Measurements from ENCODE around the gene GJA10. TPM values are rescaled to one million over a fixed set of nuclear protein-coding genes. Genes with fewer than 3 reads are reported as not detected.
A peak's percentile ranks its signal among the peaks of the same experiment; 100 is the strongest.

GJA10 gene
- total RNA-seq, 1 experiment from 2014 or later = not detected

GRCh38 chr6:89927791-89928550, 33.7 kb downstream of the GJA10 start:
- H3K79me2 ChIP-seq (ENCODE audit: low read length) = no peaks in the 10 kb centered on the region
- CTCF ChIA-PET = interaction anchor here (0.8 kb wide), 1 partner anchor 12 kb away, joined by 3 read pairs; no protein-coding TSS in a partner anchor
- ATAC-seq = peak; percentile 73; the same call in 1 of the 2 replicates
- H3K4me2 ChIP-seq (ENCODE audit: low read length) = peak overlapping the region; percentile 35; the same call in 1 of the 2 replicates
- H3K9ac ChIP-seq (ENCODE audit: low read length) = no peak overlapping the region
- H3K27ac ChIP-seq (ENCODE audit: low read length) = peak overlapping the region; percentile 40
- intact Hi-C loops (cut with micrococcal nuclease) = no loop called here
- POLR2A ChIA-PET (ENCODE audit: unreplicated experiment) = no interaction called here
- no peak overlapping the region for H2AFZ ChIP-seq (ENCODE audit: low read length)
- no TSS peak for BruUV-seq (replicated peaks)
- no peak for TF ChIP-seq EZH2phosphoT487 (IDR thresholded peaks at IDR 0.05; ENCODE audit: borderline replicate concordance, low read length)
- TF ChIP-seq CTCF (conservative IDR thresholded peaks at IDR 0.05; ENCODE audit: low read depth, low read length) = no peak
- TF ChIP-seq EZH2 (IDR thresholded peaks at IDR 0.05; ENCODE audit: low read length, unreplicated experiment) = no peak
- DNase-seq = peak; percentile 44
- no peaks in the 10 kb centered on the region for H3K9me2 ChIP-seq (replicated peaks; ENCODE audit: low read length)
- no peaks in the 10 kb centered on the region for H4K20me1 ChIP-seq (ENCODE audit: low read length)
- no peak overlapping the region for H3K4me3 ChIP-seq (ENCODE audit: low read length)
- H3K4me1 ChIP-seq (ENCODE audit: insufficient read depth, low read length) = peaks cover 35% of the 10 kb centered on the region
- H3K36me3 ChIP-seq (ENCODE audit: low read depth, low read length) = no peaks in the 10 kb centered on the region
- H3F3A ChIP-seq (ENCODE audit: low read length, unreplicated experiment) = no peaks in the 10 kb centered on the region
- H3K9me3 ChIP-seq (ENCODE audit: low read length) = no peaks in the 10 kb centered on the region
- no peaks in the 10 kb centered on the region for H3K27me3 ChIP-seq (ENCODE audit: low read length)

GRCh38 chr6:89928604-89929003, 34.3 kb downstream of the GJA10 start:
- no peaks in the 10 kb centered on the region for H3K9me2 ChIP-seq (replicated peaks; ENCODE audit: low read length)
- H3K27ac ChIP-seq (ENCODE audit: low read length) = peak overlapping the region; percentile 40
- POLR2A ChIA-PET (ENCODE audit: unreplicated experiment) = no interaction called here
- ATAC-seq (peak; percentile 63), DNase-seq (peak; percentile 53)
- H3K9me3 ChIP-seq (ENCODE audit: low read length) = no peaks in the 10 kb centered on the region
- H3K4me1 ChIP-seq (ENCODE audit: insufficient read depth, low read length) = peaks cover 35% of the 10 kb centered on the region
- peak overlapping the region; percentile 35; the same call in 1 of the 2 replicates for H3K4me2 ChIP-seq (ENCODE audit: low read length)
- intact Hi-C loops (cut with micrococcal nuclease) = no loop called here
- H2AFZ ChIP-seq (ENCODE audit: low read length) = no peak overlapping the region
- TF ChIP-seq EZH2phosphoT487 (IDR thresholded peaks at IDR 0.05; ENCODE audit: borderline replicate concordance, low read length) (no peak), EZH2 (IDR thresholded peaks at IDR 0.05; ENCODE audit: low read length, unreplicated experiment) (no peak), CTCF (conservative IDR thresholded peaks at IDR 0.05; ENCODE audit: low read depth, low read length) (no peak)
- no peaks in the 10 kb centered on the region for H3F3A ChIP-seq (ENCODE audit: low read length, unreplicated experiment)
- no peaks in the 10 kb centered on the region for H3K36me3 ChIP-seq (ENCODE audit: low read depth, low read length)
- BruUV-seq (replicated peaks) = no TSS peak
- no peak overlapping the region for H3K9ac ChIP-seq (ENCODE audit: low read length)
- CTCF ChIA-PET = no interaction called here
- H3K27me3 ChIP-seq (ENCODE audit: low read length) = no peaks in the 10 kb centered on the region
- H3K4me3 ChIP-seq (ENCODE audit: low read length) = no peak overlapping the region
- H4K20me1 ChIP-seq (ENCODE audit: low read length) = no peaks in the 10 kb centered on the region
- no peaks in the 10 kb centered on the region for H3K79me2 ChIP-seq (ENCODE audit: low read length)

GRCh38 chr6:89930789-89931188, 36.5 kb downstream of the GJA10 start:
- CTCF ChIA-PET = no interaction called here
- H3K79me2 ChIP-seq (ENCODE audit: low read length) = no peaks in the 10 kb centered on the region
- H3K27me3 ChIP-seq (ENCODE audit: low read length) = no peaks in the 10 kb centered on the region
- H3F3A ChIP-seq (ENCODE audit: low read length, unreplicated experiment) = no peaks in the 10 kb centered on the region
- no TSS peak for BruUV-seq (replicated peaks)
- H3K27ac ChIP-seq (ENCODE audit: low read length) = no peak overlapping the region
- no peaks in the 10 kb centered on the region for H3K9me3 ChIP-seq (ENCODE audit: low read length)
- ATAC-seq = no peak
- POLR2A ChIA-PET (ENCODE audit: unreplicated experiment) = no interaction called here
- H3K9ac ChIP-seq (ENCODE audit: low read length) = no peak overlapping the region
- no peaks in the 10 kb centered on the region for H3K9me2 ChIP-seq (replicated peaks; ENCODE audit: low read length)
- no peak overlapping the region for H3K4me3 ChIP-seq (ENCODE audit: low read length)
- no peak overlapping the region for H2AFZ ChIP-seq (ENCODE audit: low read length)
- H3K4me1 ChIP-seq (ENCODE audit: insufficient read depth, low read length) = peaks cover 30% of the 10 kb centered on the region
- no peaks in the 10 kb centered on the region for H3K36me3 ChIP-seq (ENCODE audit: low read depth, low read length)
- H3K4me2 ChIP-seq (ENCODE audit: low read length) = no peak overlapping the region
- TF ChIP-seq EZH2phosphoT487 (IDR thresholded peaks at IDR 0.05; ENCODE audit: borderline replicate concordance, low read length) = no peak
- no peak for TF ChIP-seq EZH2 (IDR thresholded peaks at IDR 0.05; ENCODE audit: low read length, unreplicated experiment)
- TF ChIP-seq CTCF (conservative IDR thresholded peaks at IDR 0.05; ENCODE audit: low read depth, low read length) = no peak
- intact Hi-C loops (cut with micrococcal nuclease) = no loop called here
- no peaks in the 10 kb centered on the region for H4K20me1 ChIP-seq (ENCODE audit: low read length)
- DNase-seq = no peak
